NCI-H510A (cell line): ENCODE data around the gene ARHGAP40.

Experiments
- DNase-seq: peaks from one replicate; lab custom pipeline; 2025; lab: John Stamatoyannopoulos, UW

ARHGAP40 gene

DNA sequence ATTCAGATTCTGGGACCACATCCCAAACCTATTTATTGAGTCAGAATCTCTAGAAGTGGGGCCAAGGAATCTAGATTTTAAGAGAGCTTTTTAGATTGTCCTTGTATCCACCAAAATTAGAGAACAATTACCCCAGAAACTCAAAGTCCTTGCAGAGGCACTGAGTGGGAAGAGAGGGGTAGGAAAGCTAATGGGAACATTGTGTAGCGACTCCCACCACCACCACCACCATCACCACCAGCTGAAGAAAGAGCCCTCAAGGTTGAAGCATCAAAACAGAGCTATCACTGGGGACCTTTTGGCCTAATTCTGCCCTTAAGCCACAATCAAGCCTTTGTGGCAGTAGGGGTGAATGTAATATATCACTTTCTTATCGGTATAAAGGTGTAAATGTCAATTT lies 83.7 kb downstream of the ARHGAP40 start:
- no peak for DNase-seq

DNA sequence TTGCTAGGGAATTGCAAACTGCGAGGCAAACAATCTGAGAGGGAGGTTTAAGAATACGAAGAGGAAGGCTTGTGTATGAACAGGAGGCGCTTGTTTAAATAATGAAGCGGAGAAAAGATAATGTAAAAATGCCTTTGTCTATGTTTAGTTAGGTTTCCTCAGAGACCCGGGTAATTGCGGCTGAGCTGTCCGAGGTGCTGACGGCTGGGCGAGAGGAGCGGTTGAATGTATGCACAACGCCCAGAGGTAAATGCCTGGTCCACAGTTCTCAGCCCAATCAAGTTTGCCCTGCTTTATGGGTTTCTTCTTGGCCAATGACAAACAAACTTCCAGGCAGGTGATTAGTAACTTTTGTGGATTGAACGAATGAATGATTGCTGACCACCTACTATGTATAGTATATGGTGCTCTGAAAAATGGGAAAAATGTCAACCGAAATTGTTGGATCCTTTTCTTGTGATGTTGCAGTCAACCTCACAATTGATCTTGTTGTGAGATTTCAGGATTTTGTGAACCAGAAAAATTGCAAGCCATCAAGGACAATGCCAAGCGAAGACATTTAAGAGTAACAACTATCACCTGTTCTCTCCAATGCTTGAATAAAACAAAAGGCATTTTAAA lies 84.4 kb downstream of the ARHGAP40 start:
- DNase-seq, result no peak

DNA sequence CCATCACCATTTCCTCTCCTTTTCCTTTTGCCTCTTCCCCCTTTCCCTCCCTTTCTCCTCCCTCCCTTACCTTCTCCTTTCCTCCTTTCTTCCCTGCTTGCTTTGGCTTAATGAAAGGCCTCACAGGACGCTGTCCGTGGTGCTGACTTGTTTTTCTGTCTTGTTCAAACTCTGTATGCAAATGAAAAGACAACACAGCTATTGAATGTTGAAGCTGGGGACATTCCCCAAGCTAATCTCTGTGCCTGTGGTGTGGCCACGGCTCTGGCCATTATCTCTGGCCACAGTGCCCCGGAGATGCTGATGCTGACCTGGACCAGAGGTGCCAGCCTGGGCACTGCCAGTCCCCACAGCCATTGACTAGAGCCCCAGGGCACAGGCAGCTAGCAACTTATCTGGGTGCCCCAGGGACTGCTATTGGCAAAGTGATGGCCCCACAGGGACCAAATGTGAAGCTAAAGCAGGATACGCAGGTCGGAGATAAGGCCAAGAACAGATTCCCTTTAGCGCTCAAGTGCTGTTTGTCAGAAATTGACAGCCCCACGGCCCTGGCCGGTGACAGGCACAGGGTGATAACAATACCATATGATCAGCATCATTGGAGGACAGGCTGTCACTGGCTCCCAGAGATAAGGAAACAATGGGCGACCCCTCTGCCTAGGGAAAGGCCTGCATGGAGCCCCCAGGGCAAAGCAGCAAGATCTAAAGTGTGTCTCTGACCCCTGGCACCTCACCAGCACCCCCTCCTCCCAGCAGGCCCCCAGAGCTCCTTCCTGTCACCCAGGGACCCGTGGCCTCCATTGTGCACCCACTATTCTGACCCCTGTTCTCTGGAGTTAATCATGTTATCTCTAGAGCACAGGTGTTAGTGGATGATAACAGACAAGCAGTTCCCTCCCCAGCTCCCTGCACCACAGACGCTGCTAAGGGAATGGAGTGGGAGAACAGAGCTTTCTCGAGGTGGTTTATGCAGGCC lies 91.1 kb downstream of the ARHGAP40 start:
- DNase-seq, result no peak

DNA sequence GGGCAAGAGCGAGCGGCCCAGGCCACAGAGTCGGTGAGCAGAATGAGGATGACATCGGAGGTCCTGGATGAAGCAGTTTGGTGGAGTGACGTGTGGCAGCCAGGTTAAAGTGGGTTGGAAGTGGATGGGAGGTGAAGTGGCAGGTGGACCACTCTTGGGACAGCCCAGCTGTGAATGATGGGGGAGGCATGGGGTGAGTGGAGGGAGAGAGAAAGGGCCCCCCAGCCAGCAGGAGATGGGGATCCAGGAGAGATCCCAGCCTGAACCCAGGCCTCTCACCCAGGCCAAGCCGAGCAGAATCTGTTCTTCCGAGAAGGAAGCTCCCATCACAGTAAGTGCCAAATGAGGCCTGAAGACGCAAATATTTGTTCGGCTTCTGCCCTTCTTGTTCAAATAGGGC lies 95.7 kb downstream of the ARHGAP40 start:
- DNase-seq, result no peak

DNA sequence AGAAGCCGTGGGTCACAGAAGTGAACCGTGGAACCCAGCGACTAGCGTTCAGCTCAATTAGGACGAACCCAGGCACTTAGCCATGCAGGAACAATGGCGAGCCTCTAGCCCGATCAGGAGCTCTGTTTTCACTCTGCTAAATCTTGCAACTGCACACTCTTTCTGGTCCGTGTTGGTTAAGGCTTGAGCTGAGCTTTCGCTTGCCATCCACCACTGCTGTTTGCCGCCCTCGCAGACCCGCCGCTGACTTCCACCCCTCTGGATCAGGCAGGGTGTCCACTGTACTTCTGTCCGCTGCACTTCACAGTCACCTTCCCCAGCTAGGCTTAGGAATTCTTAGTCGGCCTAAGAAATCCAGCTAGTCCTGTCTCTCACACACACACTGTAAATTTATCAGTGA lies 96.9 kb downstream of the ARHGAP40 start:
- DNase-seq, result no peak

DNA sequence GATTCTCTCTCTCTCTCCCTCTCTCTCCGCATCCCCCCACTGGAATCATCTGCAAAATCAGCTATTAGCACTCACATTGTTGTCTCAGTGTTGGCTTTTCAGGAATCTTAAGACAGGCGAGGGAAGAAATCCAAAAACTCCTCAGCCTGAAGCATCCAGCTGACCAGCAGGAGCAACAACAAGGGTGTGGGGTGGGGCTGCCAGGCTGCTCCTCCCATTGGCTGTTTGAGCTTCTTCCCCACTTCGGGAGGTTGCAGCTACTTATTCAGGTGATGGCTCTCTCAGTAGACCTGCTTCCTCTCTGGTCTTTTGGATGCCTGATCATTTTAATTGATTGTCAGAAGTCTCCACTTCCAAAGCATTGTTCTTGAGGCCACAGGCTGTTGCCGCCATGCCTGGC lies 98.5 kb downstream of the ARHGAP40 start:
- no peak for DNase-seq
